GM18505 (cell line): ENCODE data around the gene STRN.
"Not testable (repeated sequence)": the region's sequence is repeated elsewhere in the genome, so short reads cannot be mapped to it uniquely, and the experiment has no call there.

Source experiments
- ATAC-seq: cut with Tn5 transposase; IDR thresholded peaks from one replicate; pipeline ENCODE4 v1.9.1; 2021; ENCODE audit not compliant: unreplicated experiment
- POLR2A ChIP-seq: IDR thresholded peaks from 4 replicates; pipeline ENCODE4 v1.6.1; 2011; ENCODE audit warnings: borderline replicate concordance; ENCODE audit not compliant: insufficient read depth, insufficient read length; ENCODE audit errors: extremely low read depth

The STRN gene

GRCh38 chr2:36966370-36967235 lies at the start of gene STRN:
Gene STRN (minus strand): TSS chr2:36966536. CDS start chr2:36966463, 73 bp downstream.
- peak; percentile 83 for TF ChIP-seq POLR2A
- ATAC-seq, result peak; percentile 99

- peak; percentile 36 for ATAC-seq
- TF ChIP-seq POLR2A, result no peak
These were observed 46.9 kb upstream of the STRN start for GRCh38 chr2:37013315-37013641.

GRCh38 chr2:37011130-37011529 lies 44.8 kb upstream of the STRN start:
- peak; percentile 37 for ATAC-seq
- no peak for TF ChIP-seq POLR2A

GRCh38 chr2:37005118-37005868 lies 39.0 kb upstream of the STRN start:
- TF ChIP-seq POLR2A, result no peak
- peak; percentile 98 for ATAC-seq

GRCh38 chr2:37000988-37001556 lies 34.7 kb upstream of the STRN start:
- ATAC-seq, result no peak
- no peak for TF ChIP-seq POLR2A

GRCh38 chr2:37000318-37000717 lies 34.0 kb upstream of the STRN start:
- no peak for ATAC-seq
- no peak for TF ChIP-seq POLR2A

GRCh38 chr2:36999416-36999815 lies 33.1 kb upstream of the STRN start:
- ATAC-seq, result not testable (repeated sequence)

- no peak for TF ChIP-seq POLR2A
- ATAC-seq, result no peak
These were observed 27.7 kb upstream of the STRN start for GRCh38 chr2:36993841-36994620.

- no peak for TF ChIP-seq POLR2A
- ATAC-seq, result no peak
These were observed 21.7 kb upstream of the STRN start for GRCh38 chr2:36988008-36988407.

- no peak for TF ChIP-seq POLR2A
- no peak for ATAC-seq
These were observed 16.1 kb upstream of the STRN start for GRCh38 chr2:36982467-36982866.

- ATAC-seq, result no peak
- TF ChIP-seq POLR2A, result no peak
These were observed 15.6 kb upstream of the STRN start for GRCh38 chr2:36981911-36982310.

GRCh38 chr2:36979007-36979406 lies 12.7 kb upstream of the STRN start:
- not testable (repeated sequence) for ATAC-seq

GRCh38 chr2:36976065-36976464 lies 9.7 kb upstream of the STRN start:
- no peak for TF ChIP-seq POLR2A
- no peak for ATAC-seq
